NK-92 (cell line): Measurements from ENCODE around the gene SPATA33.
"Not testable (repeated sequence)": the region's sequence is repeated elsewhere in the genome, so short reads cannot be mapped to it uniquely, and the experiment has no call there.

ENCODE experiments used
- DNase-seq: peaks from one replicate; lab custom pipeline; 2025; ENCODE audit not compliant: unreplicated experiment; lab: John Stamatoyannopoulos, UW

Gene SPATA33

DNA sequence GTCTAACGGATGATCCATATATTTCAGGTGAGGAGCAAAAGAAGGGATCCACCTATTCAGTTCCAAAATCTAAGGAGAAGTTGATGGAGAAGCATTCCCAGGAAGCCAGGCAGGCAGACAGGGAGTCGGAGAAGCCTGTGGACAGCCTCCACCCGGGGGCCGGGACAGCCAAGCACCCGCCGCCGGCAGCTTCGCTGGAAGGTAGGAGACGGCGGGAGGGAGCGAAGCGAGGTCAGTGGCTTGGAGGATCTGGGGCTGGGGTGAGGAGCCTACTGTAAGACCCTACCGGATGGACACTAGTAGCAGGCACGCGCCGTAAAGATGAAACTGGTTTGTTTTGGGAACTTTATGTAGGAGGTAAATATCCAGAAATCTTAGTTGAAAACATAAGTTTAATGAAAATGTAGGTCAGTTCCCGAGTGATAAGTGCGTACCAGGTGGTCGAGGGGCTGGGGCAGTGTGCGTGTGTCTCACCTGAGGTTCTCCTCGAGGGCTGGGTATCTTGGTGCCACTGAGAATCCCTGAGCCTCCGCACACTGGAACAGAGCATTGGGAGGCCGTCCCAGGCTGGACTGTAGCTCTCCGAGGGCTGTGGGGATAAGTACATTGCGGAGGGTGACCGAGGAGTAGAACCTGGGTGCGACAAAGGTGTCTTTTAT is 714 bp downstream of the SPATA33 start:
- no peak for DNase-seq

DNA sequence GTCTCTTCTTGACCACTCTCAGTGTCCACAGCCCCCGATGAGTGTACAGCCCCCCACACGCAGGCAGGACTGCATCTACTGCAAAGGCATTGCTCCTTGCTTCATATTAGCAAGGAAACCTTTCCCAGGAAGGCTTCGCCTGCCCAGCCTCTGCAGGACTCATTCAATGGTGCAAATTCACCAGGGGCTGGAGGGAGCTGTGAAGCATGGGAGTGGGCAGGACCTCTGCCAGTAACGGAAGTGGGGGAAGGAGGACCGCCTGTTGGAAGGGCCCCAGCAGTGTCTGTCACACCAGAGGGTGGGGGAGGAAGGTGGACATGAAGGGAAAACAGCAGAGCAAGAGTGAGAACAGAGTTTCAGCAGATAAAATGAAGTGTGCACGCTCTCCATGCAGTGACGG is 2.5 kb downstream of the SPATA33 start:
- DNase-seq = no peak

DNA sequence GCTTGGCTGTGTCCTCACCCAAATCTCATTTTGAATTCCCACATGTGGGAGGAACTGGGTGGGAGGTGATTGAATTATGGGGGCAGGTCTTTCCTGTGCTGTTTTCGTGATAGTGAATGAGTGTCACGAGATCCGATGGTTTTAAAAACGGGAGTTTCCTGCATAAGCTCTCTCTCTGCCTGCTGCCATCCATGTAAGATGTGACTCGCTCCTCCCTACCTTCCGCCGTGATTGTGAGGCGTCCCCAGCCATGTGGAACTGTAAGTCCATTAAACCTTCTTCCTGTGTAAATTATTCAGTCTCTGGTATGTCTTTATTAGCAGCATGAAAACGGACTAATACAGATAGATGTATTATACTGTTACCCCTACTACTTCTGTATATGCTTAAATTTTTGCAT is 3.6 kb downstream of the SPATA33 start:
- DNase-seq = no peak

DNA sequence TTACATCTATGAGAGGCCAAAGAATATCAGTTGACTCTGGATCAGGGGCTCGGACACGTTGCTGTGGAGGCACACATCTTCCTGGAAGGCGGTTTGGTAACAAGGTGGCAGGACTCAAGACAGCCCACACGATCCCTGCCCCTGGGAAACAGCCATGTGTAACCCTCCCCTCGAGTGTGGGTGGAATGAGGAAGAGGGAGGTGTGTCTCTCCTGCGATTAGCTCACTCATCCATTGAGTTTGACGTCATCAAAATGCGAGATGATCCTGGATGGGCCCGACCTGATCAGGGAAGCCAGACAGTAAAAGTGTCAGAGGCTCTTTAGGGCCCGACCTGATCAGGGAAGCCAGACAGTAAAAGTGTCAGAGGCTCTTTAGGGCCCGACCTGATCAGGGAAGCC is 6.6 kb downstream of the SPATA33 start:
- DNase-seq = not testable (repeated sequence)

DNA sequence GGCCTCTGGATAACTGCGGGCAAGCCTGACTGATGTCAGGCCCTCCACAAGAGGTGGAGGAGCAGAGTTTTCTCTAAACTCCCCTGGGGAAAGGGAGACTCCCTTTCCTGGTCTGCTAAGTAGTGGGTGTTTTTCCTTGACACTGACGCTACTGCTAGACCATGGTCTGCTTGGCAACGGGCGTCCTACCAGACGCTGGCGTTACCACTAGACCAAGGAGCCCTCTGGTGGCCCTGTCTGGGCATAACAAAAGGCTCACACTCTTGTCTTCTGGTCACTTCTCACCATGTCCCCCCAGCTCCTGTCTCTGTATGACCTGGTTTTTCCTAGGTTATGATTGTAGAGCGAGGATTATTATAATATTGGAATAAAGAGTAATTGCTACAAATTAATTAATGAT is 9.4 kb downstream of the SPATA33 start:
- not testable (repeated sequence) for DNase-seq

DNA sequence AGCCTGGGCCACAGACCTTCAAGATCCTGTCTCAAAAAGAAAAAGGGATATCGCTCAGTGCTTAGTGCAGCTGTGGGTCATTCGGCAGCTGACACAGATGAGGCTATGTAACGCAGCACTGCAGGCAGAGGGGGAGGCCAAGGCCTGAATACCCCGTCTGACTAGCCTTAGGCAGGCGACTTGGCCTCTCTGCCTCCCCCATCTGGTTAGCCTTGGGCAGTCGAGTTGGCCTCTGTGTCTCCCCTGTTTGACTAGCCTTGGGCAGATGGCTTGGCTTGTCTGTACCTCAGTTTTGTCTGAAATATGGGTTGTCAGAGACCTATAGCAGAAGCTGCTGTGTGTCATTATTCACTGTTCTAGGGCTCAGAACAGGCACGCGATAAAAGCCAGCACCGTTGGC is 10.0 kb downstream of the SPATA33 start:
- DNase-seq = no peak

DNA sequence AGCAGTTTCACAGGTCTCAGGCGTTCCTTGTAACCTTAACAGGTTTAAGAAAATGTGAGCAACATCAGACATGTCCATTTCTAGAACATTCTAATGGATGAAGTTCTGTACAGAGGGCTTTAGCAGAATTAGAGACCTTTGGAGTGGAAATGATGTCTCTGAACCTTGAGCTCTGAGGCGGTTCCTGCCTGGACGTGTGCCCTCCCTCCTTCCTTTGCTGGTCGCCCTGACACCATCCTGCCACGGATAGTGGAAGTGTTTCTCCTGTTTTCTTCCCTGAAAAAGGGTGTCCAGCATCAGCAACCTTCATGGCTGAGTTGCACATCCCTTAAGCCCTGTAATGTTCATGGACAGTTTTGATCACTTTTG is 11.1 kb downstream of the SPATA33 start:
- no peak for DNase-seq

DNA sequence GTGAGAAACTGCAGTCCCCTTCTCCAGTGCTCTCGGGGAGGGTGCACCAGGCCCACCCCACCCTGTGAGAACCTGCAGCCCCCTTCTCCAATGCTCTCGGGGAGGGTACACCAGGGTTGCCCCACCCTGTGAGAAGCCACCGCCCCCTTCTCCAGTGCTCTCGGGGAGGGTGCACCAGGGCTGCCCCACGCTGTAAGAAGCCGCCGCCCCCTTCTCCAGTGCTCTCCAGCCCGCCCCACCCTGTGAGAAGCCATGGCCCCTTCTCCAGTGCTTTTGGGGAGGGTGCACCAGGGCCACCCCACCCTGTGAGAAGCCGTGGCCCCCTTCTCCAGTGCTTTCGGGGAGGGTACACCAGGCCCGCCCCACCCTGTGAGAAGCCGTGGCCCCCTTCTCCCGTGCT is 12.1 kb downstream of the SPATA33 start:
- no peak for DNase-seq

DNA sequence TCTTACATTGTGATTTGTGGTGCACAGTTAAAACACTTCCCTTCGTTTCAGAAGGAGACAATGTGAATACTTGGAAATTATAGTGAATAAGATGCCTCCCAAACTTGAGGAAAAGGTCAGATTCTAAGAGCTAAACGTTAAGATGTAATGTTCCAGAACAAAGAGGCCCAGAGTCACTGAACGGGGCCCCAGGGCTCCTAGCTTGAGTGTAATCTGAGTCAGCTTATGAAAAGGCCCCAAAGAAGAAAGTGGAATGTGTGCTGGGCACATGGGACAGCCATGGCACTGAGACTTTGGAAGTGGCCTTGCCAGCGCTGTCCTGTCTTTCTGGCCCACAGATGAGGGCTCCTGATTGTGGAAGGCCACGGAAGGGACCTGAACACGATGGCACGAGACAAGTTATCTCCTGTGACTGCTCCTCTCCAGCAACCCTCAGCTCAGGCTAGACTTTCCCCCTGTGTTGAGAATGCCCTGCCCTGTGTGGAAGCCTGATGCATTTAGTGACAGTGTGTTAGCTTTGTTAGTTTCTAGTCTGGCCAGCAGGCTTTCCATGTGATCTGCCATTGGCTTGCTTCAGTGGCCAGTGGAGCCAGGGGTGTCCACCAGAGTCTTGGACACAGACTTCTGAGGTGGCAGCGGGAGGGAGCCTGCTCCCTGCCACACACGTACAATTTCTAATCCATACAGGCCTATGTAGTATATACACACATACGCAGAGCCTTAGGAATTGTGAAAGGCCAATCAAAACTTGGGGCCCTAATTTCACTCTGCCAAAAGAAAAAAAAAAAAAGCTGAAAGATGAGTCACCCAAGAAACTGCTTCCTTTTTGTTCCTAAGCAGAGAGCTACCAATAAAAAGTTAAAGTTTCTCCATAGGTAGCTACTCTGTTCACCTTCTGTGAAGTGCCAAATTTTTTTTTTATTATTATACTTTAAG is 13.1 kb downstream of the SPATA33 start:
- no peak for DNase-seq

DNA sequence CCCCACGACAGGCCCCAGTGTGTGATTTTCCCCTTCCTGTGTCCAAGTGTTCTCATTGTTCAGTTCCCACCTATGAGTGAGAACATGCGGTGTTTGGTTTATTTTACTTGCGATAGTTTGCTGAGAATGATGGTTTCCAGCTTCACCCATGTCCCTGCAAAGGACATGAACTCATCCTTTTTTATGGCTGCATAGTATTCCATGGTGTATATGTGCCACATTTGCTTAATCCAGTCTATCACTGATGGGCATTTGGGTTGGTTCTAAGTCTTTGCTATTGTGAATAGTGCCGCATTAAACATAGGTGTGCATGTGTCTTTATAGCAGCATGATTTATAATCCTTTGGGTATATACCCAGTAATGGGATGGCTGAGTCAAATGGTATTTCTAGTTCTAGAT is 13.9 kb downstream of the SPATA33 start:
- not testable (repeated sequence) for DNase-seq

DNA sequence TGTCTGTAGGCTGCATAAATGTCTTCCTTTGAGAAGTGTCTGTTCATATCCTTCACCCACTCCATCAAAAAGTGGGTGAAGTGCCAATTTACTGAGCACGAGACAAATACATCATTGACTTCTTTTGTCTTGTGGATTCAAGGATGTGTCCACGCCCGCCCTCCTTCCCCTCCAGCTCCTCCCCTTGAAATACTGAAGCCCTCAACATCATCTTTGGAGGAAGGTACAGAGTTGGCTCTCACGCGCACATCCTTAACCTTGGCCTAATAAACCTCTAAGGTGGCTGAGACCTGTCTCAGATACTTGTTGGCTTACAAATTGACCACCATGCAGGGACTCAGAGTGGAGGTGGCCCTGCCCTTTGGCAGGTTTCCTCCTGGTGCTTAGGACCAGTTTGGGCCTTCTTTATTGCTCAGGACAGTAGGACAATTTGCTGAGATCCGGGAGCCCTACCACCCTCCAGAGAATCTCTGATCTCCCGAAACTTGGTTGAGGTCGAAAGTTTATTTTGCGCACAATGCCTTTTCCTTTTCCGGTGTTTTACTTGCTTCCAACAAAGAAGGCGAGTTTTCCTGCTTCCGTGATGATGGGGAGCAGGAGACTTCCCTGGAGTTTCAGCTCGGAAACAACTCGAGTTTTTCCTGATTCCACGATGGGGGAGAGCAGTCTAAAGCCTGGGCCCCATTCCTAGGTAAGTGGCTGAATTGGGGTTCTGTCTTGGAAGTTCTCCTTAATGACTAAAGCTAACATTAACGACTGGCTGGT is 14.7 kb downstream of the SPATA33 start:
- DNase-seq = no peak

DNA sequence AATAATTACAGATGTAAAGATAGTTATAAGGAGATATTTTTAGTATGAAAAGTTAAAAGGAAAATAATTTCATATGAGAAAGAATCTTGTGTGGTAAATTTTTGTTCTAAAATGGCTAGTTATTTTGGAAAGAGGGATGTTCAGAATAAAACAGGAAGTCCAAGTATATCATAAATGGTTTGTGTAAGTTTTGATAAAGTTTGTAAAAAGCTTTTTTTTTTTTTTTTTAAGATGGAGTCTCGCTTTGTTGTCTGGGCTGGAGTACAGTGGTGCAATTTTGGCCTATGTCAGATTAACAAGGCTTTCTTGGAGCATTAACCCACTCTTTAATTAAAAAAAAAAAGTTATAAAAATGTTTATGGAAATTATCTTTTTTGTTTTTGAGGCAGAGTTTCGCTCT is 20.6 kb downstream of the SPATA33 start:
- DNase-seq = no peak

DNA sequence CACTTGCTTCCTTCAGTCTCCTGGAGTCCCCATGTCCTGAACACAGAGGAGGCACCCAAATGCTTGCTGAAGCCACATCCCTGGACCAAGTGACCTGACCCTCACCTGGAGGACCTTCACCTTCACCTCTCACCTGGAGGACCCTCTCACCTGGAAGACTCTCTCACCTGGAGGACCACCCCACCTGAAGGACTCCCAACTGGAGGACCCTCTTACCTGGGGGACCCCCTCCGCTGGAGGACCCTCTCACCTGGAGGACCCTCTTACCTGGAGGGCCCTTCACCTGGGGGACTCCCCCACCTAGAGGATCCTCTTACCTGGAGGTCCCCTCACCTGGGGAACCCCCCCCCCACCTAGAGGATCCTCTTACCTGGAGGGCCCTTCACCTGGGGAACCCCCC is 28.3 kb downstream of the SPATA33 start:
- no peak for DNase-seq

DNA sequence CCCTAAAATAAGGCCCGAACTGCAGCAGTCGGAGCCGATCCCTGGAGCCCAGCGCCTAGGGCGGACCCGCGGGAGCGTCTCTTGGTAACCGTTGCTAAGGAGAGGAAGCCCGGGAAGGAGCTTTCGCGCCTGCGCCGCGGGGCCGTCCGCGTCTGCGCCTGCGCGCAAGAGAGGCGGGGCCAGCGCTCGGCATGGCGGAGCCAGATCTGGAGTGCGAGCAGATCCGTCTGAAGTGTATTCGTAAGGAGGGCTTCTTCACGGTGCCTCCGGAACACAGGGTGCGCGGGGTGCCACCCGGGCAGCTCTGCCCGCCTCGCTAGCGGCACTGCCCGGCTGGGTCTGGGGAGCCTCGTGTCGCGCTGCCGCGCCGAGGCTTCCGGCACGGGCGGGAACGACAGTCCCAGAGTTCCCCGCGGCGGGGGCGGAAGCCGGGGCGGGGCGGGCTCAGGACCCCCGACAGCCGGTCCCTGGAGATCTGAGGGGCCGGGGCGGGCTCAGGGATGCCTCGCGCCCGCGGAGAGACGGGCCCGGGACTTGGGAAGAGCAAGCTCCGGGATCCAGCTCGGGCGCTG is 29.0 kb downstream of the SPATA33 start, which contains the start of gene CDK10:
CDK10 (plus strand) TSS at position 170 of the 572 bp plus-strand sequence; CDS start at position 192, 22 bp downstream.
- no peak for DNase-seq

DNA sequence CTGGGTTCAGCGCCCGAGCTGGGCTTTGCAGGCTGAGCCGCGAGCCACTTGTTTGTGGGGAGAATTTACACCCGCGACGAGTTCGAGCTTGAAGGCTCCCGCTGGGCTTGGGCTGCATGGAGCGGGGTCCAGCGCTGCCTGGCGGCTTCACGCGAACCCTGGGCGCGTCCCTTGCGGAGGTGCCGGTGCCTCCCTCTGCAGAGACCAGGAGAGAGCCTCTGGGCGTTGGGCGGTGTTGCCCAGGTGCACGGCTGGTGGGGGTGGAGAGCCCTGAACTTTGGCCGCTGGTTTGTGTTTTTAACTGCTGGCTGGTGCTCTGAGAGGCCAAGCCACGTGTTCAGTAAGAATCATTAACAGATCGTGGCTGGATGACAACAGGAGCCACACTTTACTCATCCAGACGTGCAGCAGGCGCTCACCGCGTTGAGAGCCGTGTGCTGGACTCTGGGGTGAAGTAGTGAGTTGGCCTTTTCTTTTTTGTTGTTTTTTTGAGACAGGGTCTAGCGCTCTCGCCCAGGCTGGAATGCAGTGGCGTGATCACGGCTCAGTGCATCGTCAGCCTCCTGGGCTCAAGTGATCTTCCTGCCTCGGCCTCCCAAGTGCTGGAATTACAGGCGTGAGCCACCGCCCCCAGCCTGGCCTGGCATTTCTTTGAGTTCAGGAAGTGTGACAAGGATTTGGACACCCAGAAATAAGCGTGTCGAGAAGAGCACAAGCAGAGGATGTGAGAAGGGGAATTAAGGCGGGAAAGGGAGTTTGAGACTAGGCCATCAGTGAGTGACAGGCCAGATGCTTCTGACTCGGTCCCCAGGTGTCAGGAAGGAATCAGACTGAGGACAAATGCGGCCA is 29.7 kb downstream of the SPATA33 start:
- no peak for DNase-seq

DNA sequence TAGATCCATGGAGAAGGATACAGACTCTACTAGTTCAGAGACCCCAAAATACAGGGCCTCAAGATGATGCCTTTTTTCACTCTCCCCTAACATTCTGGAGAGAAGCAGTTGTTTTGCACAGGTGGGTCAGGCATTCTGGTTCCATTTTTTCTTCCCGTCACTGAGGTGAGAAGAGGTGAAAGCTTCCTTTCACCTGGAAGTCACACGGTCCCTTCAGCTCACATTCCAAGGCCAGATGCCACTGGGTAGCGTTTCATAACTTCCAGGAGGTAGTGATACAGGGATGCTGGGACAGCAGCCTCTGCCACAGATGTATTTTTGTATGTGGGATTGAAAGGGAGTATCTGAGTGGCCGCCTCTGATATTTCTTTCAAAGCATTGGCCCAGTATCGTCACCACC is 30.8 kb downstream of the SPATA33 start:
- DNase-seq = no peak

DNA sequence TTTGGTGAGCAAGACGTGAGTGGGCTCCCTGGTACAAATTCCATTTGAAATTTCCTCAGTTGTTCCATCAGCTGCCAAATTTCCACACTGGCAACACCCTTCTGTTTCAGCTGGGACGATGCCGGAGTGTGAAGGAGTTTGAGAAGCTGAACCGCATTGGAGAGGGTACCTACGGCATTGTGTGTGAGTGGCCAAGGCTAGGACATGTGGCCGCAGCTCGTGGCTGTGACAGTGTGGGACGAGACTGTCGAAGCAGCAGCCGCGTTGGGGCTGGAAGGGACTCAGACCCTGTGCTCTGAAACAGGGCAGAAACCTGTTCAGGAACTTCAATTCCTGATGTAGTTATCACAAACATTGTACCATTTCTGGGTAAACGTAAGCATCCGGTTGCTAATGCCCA is 31.5 kb downstream of the SPATA33 start:
- no peak for DNase-seq

DNA sequence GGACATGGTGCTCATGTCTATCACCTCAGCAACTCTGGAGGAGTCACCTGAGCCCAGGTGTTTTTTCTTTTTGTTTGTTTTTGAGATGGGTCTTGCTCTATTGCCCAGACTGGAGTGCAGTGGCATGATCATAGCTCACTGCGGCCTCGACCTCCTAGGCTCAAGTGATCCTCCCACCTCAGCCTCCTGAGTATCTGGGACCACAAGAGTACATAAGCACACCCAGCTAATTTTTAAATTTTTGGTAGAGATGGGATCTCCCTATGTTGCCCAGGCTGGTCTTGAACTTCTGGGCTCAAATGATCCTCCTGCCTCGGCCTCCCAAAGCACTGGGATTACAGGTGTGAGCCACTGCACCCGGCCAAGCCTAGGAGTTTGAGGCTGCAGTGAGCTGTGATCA is 32.0 kb downstream of the SPATA33 start:
- not testable (repeated sequence) for DNase-seq

DNA sequence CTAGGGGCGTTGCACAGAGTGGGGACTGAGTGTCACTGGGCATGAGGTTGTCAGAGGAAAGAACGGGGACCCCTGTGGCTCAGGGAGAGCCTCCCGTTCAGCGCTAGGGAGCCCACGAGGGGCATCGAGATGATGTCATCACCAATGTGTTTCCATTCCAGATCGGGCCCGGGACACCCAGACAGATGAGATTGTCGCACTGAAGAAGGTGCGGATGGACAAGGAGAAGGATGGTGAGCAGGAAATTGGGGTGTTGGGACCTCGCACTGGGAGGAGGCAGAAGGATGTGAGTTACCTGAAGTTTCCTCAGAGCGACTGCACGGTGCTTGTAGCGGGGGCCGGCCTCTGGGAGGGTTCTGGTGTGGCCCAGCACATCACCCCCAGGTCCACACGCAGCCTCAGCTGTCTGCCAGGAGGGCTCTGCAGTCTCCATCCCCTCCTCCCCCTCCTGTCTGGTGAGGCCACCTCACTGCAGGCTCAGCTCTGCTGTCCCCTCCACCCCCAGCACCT is 32.8 kb downstream of the SPATA33 start:
- DNase-seq = no peak
